GM18502 (cell line): ENCODE data around the gene DNAH12.
"Not testable (repeated sequence)": the region's sequence is repeated elsewhere in the genome, so short reads cannot be mapped to it uniquely, and the experiment has no call there.

Experiments
- ATAC-seq: cut with Tn5 transposase; IDR thresholded peaks from one replicate; pipeline ENCODE4 v1.9.1; 2021; ENCODE audit warnings: mild to moderate bottlenecking; ENCODE audit not compliant: unreplicated experiment, poor library complexity

Gene DNAH12

GRCh38 chr3:57338272-57339070, 205.7 kb downstream of the DNAH12 start:
- ATAC-seq: not testable (repeated sequence)

GRCh38 chr3:57335283-57335938, 208.7 kb downstream of the DNAH12 start:
- no peak for ATAC-seq

DNA sequence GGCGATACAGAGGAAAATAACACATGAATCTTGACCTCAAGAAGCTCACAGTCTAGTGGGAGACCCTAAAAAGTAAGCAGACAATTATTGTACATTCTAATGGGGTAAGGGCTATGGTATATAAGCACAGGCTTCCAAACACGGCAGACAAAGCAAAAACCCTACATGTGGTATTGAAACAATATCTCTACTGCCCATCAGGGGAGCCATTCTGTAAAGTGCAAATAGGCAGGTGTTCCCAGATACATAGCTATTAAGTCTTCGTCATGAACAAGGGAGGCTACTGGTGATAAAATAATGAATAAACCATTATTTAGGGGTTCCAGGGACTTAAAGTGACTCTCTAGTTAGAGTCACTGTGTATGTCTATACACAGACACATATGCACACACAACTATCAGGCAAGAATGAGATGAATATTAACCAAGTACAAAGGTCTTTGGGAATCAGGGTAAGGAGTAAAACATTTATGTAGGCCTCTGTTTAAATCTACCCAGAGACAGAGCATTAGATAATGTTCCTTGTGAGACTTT, 213.0 kb downstream of the DNAH12 start:
- ATAC-seq: no peak

DNA sequence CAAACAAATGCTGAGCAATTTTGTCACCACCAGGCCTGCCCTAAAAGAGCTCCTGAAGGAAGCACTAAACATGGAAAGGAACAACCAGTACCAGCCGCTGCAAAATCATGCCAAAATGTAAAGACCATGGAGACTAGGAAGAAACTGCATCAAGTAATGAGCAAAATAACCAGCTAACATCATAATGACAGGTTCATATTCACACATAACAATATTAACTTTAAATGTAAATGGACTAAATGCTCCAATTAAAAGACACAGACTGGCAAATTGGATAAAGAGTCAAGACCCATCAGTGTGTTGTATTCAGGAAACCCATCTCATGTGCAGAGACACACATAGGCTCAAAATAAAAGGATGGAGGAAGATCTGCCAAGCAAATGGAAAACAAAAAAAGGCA, 217.6 kb downstream of the DNAH12 start:
- ATAC-seq: not testable (repeated sequence)

DNA sequence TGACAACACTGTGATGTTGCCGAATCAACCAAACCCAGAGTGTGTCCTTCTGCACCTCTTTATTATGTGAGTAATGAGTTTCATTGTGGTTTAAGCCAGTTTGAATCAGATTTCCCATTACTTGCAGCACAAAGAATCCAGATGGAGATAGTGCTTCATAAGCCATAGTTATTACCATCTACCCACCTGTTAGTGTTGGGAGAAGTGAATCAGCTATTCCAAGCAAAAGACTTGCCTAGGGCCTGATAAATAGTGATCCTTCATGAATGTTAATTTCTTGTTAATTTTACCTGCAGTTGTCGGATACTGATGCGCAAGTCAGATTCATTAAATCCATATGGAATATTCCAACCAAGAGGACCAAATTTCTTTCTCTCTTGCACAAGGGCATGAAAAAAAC, 229.9 kb downstream of the DNAH12 start:
- no peak for ATAC-seq

DNA sequence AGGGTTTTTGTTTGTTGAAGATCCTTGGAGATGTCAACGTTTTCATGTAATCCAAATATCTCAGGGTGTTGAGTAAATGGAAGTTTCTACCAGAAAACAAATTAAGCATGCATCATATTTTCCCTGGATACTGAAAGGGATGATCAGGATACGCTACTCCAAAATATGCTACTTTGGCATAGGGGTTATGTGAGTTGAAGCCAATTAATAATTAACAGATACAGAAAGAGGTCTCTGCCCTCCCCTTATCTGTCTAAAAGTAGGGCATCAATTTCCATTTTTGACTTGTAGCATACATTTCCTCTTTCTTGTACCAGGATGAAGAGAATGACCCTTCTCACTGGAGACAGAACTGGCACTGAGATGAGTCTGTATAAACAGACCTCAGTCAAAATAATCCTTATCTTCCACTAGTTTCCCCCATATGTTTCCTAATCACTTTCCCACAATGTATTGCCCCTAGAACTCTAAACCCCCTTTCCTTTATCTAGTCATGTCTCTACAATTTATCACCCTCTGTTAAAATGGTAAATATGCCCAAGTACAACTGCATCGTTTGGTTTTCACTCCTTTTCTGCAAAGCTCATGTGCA, 234.3 kb downstream of the DNAH12 start:
- no peak for ATAC-seq

- ATAC-seq: not testable (repeated sequence)
Measured at GRCh38 chr3:57303520-57303919, 240.6 kb downstream of the DNAH12 start.

DNA sequence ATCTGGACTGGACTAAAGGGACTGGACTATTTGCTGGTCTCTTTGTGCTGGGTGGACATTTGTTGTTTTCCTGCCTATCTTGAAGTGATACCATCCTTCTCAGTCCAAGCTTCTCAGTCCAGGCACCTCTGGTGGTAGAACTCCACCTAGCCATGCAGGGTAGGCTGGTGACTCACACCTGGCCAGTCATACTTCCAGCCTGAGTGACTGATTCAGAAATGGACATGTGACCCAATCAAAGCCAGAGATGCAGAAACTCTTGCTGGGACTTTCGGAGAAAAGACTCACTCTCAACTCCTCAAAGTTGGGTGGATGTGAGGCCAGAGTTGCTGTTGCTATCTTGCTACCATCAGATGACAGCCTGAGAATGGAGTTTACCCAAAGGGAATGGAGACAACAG, 246.1 kb downstream of the DNAH12 start:
- no peak for ATAC-seq

DNA sequence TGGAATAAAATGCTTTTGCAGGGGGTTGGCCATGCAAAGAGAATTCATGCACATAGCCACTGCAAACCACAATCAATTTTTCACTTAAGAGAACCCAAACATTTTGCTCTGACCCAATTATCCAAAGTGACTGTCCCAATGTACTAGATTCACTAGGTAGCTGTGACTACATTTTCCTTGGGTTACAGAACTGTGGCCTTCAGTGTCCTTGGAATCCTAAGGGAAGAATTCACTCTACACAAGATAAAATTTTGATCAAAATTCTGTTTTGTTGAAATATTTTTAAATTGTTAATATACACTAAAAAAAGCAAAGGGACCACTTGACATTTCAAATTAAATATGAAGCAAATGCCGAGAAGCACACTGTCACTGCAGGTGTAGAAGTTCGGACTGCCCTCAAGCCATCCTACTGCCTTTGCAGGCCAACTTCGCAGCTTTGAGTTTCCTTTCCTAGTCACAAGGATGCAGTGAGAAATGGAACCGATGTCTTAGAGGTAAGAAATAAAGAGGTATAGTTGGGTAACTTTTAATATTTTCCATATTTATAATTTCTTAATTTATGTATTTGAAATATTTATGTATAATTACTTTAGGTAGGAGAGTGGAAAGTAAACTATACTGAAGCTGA, 251.1 kb downstream of the DNAH12 start:
- ATAC-seq: no peak

DNA sequence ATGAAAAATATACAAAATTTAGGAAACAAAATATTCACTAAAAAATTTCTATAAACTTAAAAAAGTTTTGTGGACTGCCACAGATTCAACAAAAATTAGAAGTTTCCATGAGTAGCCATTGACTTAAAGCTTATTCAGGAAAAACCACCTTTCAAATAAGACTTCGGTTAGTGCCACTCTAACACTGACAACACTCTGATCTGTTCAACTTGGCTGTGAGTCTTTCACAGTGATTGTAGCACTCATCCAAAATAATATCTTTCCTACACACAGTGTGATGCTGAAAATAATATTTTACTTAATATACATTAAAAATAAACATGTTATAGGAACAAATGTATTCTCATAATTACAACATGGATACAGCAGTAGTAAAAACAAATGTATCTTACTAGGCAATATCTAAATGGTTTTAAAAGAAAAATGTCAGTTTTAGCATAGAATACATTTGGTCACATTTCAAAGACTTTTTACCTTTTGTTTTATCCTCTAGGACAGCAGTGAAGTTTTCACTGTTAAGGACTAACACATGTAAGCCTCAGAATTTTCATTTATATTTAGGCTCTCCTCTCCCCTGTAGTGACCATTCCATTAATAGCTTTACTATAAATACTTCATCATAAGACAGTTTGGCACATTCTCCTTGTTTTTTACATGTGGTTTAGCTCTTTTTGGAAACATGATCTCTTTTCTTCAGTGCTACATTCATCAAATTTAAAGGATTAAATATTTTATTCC, 251.8 kb downstream of the DNAH12 start, which contains the start of gene ASB14:
Gene ASB14, minus strand, starts transcription at position 527 of the 738 bp plus-strand sequence. CDS start 652 bp downstream, outside the sequence.
- no peak for ATAC-seq

DNA sequence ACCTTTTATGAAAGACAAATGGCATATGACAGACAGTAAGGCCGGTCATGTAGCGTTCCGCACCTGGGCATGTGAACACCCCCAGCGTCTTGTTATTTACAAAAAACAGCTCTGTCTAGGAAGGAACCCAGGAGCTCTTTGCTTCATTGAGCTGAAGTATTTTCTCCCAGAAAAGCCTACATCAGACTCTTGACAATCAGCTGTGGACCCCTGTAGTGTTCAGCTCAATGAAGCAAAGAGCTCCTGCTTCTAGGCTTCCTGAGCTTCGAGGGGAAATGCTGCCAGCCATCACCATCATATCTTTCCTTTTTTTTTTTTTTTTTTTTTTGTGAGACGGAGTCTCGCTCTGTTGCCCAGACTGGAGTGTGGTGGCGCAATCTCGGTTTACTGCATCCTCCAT, 255.7 kb downstream of the DNAH12 start:
- no peak for ATAC-seq

GRCh38 chr3:57287205-57287604, 256.9 kb downstream of the DNAH12 start:
- ATAC-seq: no peak

DNA sequence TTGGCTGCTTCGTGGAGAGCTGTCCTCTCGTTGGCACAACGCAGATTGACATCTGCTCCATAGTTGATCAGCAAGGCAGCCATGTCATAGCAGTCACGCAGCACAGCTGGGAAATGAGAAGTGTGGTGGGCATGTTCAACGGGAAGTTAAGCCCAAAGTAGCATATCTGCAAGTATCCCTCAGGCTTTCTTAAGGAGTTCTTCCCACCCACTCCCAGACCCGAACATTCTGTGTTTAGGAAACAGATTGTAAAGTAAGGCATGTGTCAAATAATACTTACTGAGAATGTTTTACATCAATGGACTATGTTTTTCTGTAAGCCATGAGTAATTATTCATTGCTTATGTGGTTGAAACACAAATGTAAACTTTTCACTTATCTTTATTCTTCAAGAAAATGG, 260.8 kb downstream of the DNAH12 start:
- no peak for ATAC-seq

GRCh38 chr3:57281715-57282114, 262.4 kb downstream of the DNAH12 start:
- ATAC-seq: no peak

DNA sequence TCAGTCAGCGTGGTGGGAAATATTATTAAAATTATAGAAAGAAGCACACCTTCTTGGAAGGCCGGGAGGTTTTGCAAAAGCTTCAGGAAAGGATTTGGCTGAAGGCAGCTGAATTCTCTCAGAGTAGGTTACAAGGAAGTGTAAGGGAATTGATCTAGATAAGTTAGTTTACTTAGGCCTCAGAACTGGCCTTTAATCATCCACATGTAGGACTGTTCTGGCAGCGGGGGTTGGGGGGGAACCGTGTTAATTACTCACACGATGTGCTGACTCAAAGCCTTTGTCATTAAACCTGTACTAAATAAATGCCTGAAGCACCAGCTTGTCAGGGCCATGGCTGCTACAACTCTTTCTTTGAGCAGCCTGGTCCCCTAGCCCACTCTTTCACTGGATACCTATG, 264.5 kb downstream of the DNAH12 start:
- ATAC-seq: no peak

- no peak for ATAC-seq
Measured at GRCh38 chr3:57278237-57278636, 265.9 kb downstream of the DNAH12 start.

GRCh38 chr3:57275393-57275792, 268.8 kb downstream of the DNAH12 start:
- ATAC-seq: no peak

DNA sequence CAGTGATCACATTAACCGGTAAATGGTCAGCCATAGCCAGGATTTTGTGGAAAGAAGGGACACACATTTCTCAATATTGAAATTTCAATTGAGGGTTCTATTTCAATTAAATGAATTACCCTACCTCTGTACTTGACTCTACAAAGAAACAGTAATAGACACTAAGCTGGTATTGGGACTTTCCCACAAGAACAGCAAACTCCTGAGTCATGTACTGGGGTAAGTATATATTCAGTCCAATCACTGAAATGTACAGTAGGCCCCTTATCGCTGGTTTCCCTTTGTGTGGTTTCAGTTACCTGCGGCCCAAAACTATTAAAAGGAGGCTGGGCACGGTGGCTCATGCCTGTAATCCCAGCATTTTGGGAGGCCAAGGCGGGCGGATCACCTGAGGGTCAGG, 269.3 kb downstream of the DNAH12 start:
- ATAC-seq: no peak

DNA sequence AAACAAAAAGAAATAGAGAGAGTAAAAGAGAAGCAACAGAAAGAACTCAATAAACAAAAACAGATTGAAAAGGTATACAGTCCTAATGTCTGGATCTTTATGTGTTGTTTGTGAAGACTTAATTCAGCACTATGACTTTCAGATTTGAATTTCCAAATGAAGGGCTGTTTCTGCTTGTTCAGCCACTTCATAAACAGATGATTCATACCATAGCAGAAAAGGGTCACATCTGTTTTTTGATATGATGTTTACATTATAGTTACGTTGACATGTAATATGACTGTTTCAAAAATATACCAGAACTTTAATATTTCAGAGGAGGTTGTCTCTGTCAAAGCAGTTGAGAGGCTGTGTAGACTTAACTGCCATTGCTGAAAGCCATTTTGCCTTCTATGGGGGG, 275.7 kb downstream of the DNAH12 start:
- no peak for ATAC-seq

GRCh38 chr3:57261929-57262328, 282.2 kb downstream of the DNAH12 start:
- ATAC-seq: no peak
